Fibroblast of skin of left biceps (primary cell): ENCODE results near the gene SHB.
"Not testable (repeated sequence)": the region's sequence is repeated elsewhere in the genome, so short reads cannot be mapped to it uniquely, and the experiment has no call there.

ENCODE experiments used
- DNase-seq, 2 experiments: peaks; one replicate each; pipeline ENCODE4 v3.0.0-alpha.2; 2013; ENCODE audit warnings: low read depth in 2 of 2

SHB gene

DNA sequence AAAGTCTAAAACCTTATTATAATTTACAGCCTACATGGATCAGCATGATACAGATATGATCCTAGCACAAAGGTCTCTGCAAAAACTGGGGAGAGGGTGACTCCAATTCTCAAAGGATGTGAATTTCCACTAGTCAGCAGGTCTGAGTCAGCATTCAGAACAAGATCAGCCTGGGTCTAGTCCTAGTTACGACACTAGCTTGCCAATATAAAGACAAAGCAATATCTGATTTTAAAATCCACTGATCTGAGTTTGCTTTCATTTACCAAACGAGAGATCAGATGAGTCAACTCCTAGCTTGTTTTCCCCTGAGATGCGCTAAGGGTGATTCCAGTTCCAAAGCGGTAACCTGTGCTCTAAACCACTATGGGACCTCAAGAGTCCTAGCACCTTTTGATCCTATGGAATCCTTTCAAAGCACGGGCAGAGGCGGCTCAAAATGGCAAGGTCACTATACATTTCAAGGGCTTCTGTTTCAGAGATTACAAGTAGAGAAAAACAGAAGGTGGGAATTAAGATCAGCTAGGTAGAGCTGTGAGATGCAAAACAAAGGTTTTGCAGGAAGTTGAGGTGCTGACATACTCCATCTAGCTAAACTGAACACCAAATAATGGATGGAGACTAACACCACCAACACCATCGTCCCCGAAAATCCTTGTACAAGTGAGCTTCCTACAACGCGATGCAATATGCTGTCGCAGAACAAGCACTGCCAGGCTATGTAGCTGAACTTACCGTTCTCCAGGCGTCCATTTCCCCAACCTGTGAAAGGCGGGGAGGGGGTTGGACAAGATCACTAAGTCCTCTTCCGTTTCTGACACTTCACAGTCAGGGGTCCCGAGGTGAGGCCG lies 166.0 kb downstream of the SHB start:
- no peak for DNase-seq

DNA sequence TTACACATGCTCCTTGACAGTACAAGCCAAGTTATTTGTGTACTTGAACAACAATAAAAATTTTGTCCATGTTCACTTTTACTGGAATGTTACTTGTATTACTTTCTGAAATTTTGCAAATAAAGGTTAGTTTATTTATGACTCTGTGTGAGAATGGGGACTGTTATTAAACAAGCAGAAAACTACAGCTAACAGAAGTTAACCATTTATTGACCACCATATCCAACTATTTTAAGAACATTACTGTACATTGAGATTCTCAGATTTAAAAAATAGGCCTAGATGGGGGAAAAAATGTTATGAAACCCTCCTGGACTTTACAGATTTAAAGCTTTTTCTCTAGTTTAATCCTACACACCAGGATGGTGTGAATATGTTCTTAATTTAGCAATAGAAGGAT lies 166.9 kb downstream of the SHB start:
- DNase-seq: no peak

GRCh38 chr9:37899041-37899440 lies 170.0 kb downstream of the SHB start:
- DNase-seq: no peak

DNA sequence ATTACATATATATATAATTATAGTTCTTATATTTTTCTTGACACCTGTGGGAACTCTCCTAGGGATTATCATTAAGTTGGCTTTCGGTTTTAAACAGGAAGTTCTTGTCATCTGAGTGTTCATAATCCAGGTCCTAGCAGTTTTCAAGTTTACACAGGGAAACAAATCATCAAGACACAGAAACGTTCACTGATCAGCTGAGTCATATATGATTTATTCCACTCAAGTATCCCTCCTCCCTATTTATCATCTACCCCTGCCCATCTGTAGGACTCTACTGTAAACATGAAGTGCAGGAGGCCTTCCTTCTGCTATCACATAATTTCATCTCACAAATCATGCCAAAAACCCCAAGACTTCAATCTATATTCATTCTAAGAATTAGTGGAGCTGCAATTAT lies 171.4 kb downstream of the SHB start:
- no peak for DNase-seq

GRCh38 chr9:37892063-37892462 lies 177.0 kb downstream of the SHB start:
- DNase-seq: no peak

DNA sequence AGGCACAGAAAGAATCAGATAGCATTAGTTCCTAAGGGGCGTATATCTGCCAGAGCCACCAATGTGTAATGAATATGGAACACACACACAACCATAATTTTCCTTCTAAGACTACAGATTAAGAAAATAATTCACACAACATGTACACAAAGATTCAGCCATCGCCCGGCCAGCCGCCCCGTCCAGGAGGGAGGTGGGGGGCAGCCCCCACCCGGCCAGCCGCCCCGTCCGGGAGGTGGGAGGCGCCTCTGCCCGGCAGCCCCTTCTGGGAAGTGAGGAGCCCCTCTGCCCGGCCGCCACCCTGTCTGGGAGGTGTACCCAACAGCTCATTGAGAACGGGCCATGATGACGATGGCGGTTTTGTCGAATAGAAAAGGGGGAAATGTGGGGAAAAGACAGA lies 178.0 kb downstream of the SHB start:
- DNase-seq: not testable (repeated sequence)

DNA sequence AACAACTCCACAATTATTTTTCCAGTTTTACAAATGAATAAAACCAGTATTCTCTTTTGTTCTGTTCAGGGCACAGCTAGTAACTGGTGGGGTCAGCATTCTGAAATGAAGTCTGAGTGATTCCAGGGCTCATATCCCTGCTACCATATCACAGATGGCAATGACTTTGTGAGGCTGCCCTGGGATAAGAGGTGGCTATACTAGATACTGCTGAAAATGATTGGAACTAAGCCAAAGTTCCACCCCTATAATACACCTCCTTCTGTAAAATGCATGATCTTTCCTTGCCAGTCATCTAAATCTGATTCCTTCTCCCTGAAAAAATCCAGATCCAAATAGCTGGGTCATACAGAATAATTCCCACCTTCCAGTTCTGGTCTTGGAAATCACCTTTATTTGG lies 179.5 kb downstream of the SHB start:
- DNase-seq: no peak

DNA sequence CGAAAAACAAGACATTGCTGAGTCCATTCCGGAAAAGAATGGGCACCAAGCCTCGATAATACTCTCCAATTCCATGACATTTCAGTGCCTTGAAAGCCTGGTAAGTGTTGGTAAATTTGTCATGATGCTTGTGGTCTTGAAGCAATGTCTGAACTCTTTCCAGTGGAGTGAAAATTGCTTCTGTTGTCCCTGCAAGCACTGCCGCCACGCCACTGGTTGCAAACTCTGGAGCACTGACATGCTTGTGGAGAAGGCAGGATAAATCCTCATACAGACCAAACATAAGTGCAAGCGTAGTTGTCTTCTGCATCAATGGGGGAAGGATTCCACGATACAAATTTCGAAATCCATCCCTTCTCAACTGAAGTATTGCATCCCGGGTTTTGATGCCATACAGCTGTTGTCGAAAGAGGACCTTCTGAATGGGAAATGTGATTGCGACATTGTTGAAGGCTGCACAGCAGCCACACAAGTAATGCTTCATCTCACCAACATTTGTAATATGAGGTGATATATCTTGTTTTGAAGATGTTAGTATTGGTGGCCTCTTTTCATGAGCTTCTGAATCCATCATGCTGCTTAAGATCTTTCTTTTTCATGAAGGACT lies 180.9 kb downstream of the SHB start:
- not testable (repeated sequence) for DNase-seq

DNA sequence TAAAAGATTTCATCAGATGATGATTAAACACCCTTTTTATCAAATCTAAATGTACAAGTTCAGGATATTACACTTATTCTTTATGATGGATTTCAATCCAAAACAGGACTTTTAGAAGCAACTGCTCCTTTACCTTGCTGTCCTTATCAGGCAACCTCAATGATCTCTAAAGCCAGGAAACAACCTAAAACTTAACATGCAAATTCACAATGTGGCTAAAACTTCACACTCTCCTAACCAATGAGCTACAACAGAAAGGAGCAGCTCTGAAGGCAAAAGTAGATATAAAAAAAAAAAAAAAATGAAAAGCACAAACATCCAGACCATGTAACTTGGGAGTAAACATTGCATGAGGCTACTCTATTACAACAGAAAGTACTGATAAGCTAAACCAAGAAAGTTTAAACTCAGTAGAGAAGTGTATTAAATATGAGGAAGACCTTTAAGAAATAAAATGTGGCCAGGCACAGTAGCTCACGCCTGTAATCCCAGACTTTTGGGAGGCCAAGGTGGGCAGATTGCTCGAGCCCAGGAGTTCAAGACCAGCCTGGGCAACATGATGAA lies 188.0 kb downstream of the SHB start:
- no peak for DNase-seq

DNA sequence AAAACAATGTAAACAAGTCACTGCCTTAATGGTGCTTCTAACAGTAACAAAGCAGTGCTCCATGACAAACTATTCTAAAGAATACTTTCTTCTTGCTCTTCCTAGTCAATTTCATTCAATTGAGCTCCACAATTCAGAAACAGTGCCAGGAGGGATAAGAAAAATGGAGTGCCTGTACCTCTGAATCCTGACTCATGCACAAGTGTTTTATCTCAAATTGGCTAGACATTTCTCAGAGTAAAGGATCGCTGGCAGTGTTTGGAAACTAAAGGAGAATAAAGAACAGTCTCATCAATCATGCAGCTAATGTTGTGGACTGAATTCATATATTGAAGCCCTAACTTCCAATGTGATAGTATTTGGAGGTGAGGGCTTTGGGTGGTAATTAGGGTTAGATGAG lies 192.7 kb downstream of the SHB start:
- DNase-seq: no peak

DNA sequence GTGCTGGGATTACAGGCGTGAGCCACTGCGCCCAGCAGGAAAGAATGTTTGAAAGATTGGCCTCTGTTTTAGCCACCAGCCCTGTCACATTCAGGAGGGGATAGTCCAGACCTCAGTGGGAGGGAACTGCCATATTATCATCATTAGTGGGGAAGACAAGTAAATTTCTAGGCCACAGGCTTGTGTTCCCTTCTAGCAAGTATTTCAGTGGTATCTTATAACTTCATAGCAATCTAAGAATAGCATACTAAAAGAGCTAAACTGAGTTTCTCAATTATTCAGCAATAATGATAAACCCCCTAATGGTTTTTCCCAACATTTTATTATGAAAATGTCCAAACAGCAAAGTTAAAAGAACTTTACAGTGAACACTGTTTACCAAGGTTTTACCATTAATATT lies 195.1 kb downstream of the SHB start:
- DNase-seq: no peak

DNA sequence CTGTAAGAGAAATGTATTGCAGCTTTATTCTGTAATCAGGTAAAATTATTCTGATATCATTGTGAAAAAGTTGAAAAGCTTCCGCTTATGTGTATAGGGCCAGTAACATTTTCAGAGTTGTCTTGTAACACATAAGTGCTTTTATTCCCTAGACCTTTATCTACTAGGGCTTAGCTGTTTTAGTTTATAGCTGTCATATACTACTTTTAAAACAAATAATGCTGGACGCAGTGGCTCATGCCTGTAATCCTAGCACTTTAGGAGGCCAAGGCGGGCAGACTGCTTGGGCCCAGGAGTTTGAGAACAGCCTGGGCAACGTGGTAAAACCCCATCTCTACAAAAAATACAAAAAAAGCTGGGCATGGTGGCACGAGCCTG lies 198.2 kb downstream of the SHB start:
- no peak for DNase-seq

DNA sequence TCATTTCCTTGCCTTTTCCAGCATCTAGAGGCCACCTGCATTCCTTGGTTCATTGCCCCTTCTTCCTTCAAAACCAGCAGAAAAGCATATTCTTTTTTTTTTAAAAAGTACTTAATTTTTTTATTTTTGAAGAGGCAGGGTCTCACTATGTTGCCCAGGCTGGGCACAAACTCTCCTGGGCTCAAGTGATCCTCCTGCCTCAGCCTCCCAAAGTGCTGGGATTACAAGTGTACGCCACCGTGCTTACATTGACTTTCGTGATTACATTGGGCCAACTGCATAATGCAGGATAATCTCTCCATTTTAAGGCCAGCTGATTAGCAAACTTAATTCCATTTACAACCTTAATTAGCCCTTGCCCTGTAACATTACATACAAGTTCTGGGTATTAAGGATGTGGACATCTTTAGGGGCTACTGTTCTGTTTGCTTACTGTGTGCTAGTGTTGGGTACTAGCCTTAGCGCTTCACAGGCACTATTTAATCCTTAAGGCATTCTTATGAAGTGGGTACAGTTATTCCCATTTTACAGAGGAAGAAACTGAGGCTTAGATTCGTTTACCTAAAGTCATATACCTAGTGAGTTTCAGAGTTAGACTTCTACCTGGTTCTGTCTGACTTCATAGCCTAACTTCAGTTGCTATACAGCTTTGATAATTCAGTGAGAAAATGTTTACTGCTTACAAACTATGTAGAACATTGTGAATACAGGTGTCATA lies 198.8 kb downstream of the SHB start:
- no peak for DNase-seq
